Neural cell (in vitro differentiated cells): Measurements from ENCODE around the gene TCF4.

Experiments
- EP300 ChIP-seq: fragments of 450-650 bp; conservative IDR thresholded peaks from 2 replicates; pipeline ENCODE4 v1.6.1; 2014; ENCODE audit warnings: antibody characterized with exemption, mild to moderate bottlenecking, moderate library complexity; ENCODE audit not compliant: poor library complexity, severe bottlenecking
- POLR2AphosphoS5 ChIP-seq: IDR thresholded peaks from 2 replicates; pipeline ENCODE4 v1.6.1; 2012
- RAD21 ChIP-seq: fragments of 450-650 bp; conservative IDR thresholded peaks from 2 replicates; pipeline ENCODE4 v1.6.1; 2014; ENCODE audit warnings: antibody characterized with exemption, mild to moderate bottlenecking, moderate library complexity

- TF ChIP-seq EP300 = no peak
- TF ChIP-seq RAD21 = no peak
- TF ChIP-seq POLR2AphosphoS5 = no peak
These were observed 114.9 kb downstream of the TCF4 start for GRCh38 chr18:55473058-55473457.
